ENCODE results near the gene SULT1A4.
"Not testable (repeated sequence)": the region's sequence is repeated elsewhere in the genome, so short reads cannot be mapped to it uniquely, and the experiment has no call there.

The SULT1A4 gene

GRCh38 chr16:29459706-29460646 is at the start of gene SULT1A4:
SULT1A4 (plus strand) TSS chr16:29459913; CDS start chr16:29461386, 1,473 bp downstream.
- DNase-seq = not testable (repeated sequence)

GRCh38 chr16:29423587-29423986 is 36.1 kb upstream of the SULT1A4 start:
- DNase-seq = not testable (repeated sequence)

GRCh38 chr16:29425390-29425789 is 34.3 kb upstream of the SULT1A4 start:
- not testable (repeated sequence) for DNase-seq

- DNase-seq = not testable (repeated sequence)
Observed at GRCh38 chr16:29453754-29454153, 6.0 kb upstream of the SULT1A4 start.

GRCh38 chr16:29454269-29454668 is 5.4 kb upstream of the SULT1A4 start, which contains the start of the genes BOLA2 and SLX1B:
BOLA2 (minus strand) TSS chr16:29454351; CDS start chr16:29454253, 98 bp downstream.
SLX1B (plus strand) TSS chr16:29454533.
- not testable (repeated sequence) for DNase-seq

GRCh38 chr16:29454828-29455227 is 4.9 kb upstream of the SULT1A4 start:
- not testable (repeated sequence) for DNase-seq

- DNase-seq = not testable (repeated sequence)
Observed at GRCh38 chr16:29457660-29458059, 2.1 kb upstream of the SULT1A4 start.

DNA sequence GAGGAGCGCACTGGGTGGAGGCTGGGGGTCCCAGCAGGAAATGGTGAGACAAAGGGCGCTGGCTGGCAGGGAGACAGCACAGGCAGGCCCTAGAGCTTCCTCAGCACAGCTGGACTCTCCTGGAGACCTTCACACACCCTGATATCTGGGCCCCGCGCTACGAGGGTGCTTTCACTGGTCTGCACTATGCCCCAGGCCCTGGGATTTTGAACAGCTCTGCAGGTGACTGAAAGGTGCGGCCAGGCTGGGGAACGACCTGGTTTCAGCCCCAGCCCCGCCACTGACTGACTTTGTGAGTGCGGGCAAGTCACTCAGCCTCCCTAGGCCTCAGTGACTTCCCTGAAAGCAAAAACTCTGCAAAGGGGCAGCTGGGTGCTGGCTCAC is 926 bp downstream of the SULT1A4 start:
- not testable (repeated sequence) for DNase-seq

DNA sequence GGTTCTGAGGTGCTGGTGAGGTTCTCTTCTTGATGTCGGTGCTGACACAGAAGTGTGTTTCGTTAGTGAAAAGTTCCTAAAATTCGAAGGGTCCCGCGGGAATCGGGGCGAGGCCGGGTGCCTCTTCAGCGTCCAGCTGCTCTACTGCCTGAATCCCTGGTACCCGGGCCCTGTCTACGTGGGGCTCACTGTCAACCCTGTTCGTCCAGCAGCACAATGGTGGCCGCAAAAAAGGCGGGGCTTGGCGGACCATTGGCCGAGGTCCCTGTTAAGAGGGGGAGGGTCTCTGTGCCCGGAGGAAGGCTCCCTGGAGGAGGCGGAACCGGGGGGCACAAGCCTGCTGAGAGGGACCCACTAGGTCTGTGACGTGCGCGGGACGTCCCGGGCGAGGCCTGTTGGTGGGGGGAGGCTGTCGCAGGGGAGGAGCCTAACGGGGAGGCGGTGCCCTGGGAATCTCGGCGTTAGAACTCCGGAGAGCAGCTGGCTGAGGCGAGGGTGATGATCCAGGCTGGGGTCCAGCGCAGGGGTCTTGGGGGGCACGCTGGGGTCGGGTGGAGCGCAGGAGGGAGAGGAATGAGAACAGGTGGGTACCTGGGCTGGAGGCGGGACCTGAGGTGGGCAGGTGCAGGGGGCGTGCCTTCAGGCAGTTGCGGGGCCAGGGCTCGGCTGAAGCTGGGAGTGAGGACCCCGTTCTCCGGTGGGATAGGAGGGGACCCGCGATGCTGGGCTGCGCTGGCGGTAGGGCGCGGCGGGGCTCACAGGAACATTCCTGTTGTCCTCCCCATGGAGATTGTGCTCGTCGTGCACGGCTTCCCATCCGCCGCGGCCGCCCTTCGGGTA is 6.5 kb downstream of the SULT1A4 start:
- not testable (repeated sequence) for DNase-seq

GRCh38 chr16:29466904-29467303 is 7.2 kb downstream of the SULT1A4 start:
- not testable (repeated sequence) for DNase-seq

- not testable (repeated sequence) for DNase-seq
Observed at GRCh38 chr16:29467654-29468366, 8.1 kb downstream of the SULT1A4 start.

DNA sequence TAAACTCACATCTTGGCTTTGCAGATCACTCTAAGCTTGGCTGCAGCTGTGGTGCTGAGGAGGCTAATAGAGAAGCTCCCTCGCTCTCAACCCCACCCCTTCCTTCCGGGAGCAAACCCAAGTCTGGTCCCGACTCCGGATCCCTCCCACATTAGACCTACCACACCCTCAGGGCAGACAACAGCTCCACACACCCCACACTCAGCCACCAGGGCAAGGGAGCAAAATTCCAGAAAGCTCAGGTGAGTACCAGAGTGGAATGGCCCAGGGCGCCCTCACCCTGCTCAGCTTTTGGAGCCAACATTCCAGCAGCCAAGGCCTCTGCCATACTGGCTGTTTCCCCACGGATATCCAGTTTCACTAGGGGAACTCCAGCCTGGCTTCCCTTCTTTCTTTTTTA is 9.9 kb downstream of the SULT1A4 start:
- not testable (repeated sequence) for DNase-seq

- DNase-seq = not testable (repeated sequence)
Observed at GRCh38 chr16:29472065-29472464, 12.4 kb downstream of the SULT1A4 start.

GRCh38 chr16:29482276-29482675 is 22.6 kb downstream of the SULT1A4 start:
- not testable (repeated sequence) for DNase-seq

GRCh38 chr16:29506308-29506707 is 46.6 kb downstream of the SULT1A4 start, which contains the start of gene NPIPB12:
NPIPB12 (minus strand) TSS chr16:29506408.
- DNase-seq = not testable (repeated sequence)

Data from AML-193 (cell line).